GM12892 (cell line): ENCODE measurements around the gene MROH7.

Experiments
- DNase-seq: peaks from one replicate; pipeline ENCODE4 v3.0.0; 2011; ENCODE audit not compliant: insufficient read length
- FAIRE-seq: peaks from 2 replicates; lab custom pipeline; 2011; peaks lifted over from hg19 to GRCh38; lab: Jason Lieb, UNC
- POLR2A ChIP-seq: IDR thresholded peaks from 2 replicates; pipeline ENCODE4 v1.6.1; 2011; ENCODE audit warnings: low read depth, low read length, control low read depth
- POLR2AphosphoS5 ChIP-seq: IDR thresholded peaks from 2 replicates; pipeline ENCODE4 v1.6.1; 2011; ENCODE audit warnings: low read depth, low read length, control low read depth
- TAF1 ChIP-seq: IDR thresholded peaks from 2 replicates; pipeline ENCODE4 v1.6.1; 2011; ENCODE audit warnings: low read depth, mild to moderate bottlenecking, control low read depth, low read length, borderline replicate concordance

The MROH7 gene

GRCh38 chr1:54604051-54604450, 37.5 kb upstream of the MROH7 start:
- FAIRE-seq: no peak
- TF ChIP-seq POLR2AphosphoS5: no peak
- no peak for TF ChIP-seq POLR2A
- TF ChIP-seq TAF1: no peak
- DNase-seq: no peak

- peak; percentile 60 for FAIRE-seq
- TF ChIP-seq POLR2A (no peak), POLR2AphosphoS5 (no peak), TAF1 (no peak)
- no peak for DNase-seq
Measured at GRCh38 chr1:54604572-54605370, 36.8 kb upstream of the MROH7 start.

GRCh38 chr1:54606096-54606989, 35.2 kb upstream of the MROH7 start:
- TF ChIP-seq TAF1 (no peak), POLR2AphosphoS5 (no peak), POLR2A (no peak)
- FAIRE-seq (no peak), DNase-seq (no peak)

GRCh38 chr1:54606990-54607325, 34.6 kb upstream of the MROH7 start:
- DNase-seq: no peak
- no peak for FAIRE-seq
- TF ChIP-seq POLR2AphosphoS5 (no peak), TAF1 (no peak), POLR2A (no peak)

GRCh38 chr1:54607821-54608565, 33.6 kb upstream of the MROH7 start:
- FAIRE-seq: no peak

GRCh38 chr1:54608566-54609230, 32.9 kb upstream of the MROH7 start:
- DNase-seq (no peak), FAIRE-seq (no peak)
- no peak for TF ChIP-seq POLR2AphosphoS5
- TF ChIP-seq POLR2A: no peak
- TF ChIP-seq TAF1: no peak

More at GRCh38 chr1:54607821-54608565, 33.6 kb upstream of the MROH7 start:
- TF ChIP-seq POLR2A (no peak), POLR2AphosphoS5 (no peak), TAF1 (no peak)
- DNase-seq: no peak

- DNase-seq (no peak), FAIRE-seq (no peak)
- TF ChIP-seq TAF1 (no peak), POLR2AphosphoS5 (no peak), POLR2A (no peak)
Measured at GRCh38 chr1:54609301-54609921, 32.2 kb upstream of the MROH7 start.

GRCh38 chr1:54610048-54610447, 31.5 kb upstream of the MROH7 start:
- DNase-seq (no peak), FAIRE-seq (no peak)
- no peak for TF ChIP-seq TAF1
- no peak for TF ChIP-seq POLR2AphosphoS5
- TF ChIP-seq POLR2A: no peak

GRCh38 chr1:54610601-54611580, 30.7 kb upstream of the MROH7 start:
- TF ChIP-seq TAF1: no peak
- TF ChIP-seq POLR2A: no peak
- TF ChIP-seq POLR2AphosphoS5: no peak
- DNase-seq (no peak), FAIRE-seq (no peak)

- no peak for DNase-seq
- TF ChIP-seq POLR2A (no peak), TAF1 (no peak), POLR2AphosphoS5 (no peak)
- FAIRE-seq: no peak
Measured at GRCh38 chr1:54611621-54612020, 30.0 kb upstream of the MROH7 start.

GRCh38 chr1:54614024-54614423, 27.6 kb upstream of the MROH7 start:
- no peak for TF ChIP-seq POLR2AphosphoS5
- TF ChIP-seq POLR2A: no peak
- no peak for TF ChIP-seq TAF1
- no peak for FAIRE-seq
- DNase-seq: no peak
